HCT116 (cell line): Measurements from ENCODE around the gene RAPGEF6. TPM values are rescaled to one million over a fixed set of nuclear protein-coding genes. Genes with fewer than 3 reads are reported as not detected.

Source experiments
- ATAC-seq: fragments of 200-7000 bp; cut with Tn5 transposase; 2 replicates; pipeline ENCODE4 v1.9.1; 2020; ENCODE audit warnings: mild to moderate bottlenecking, moderate library complexity
- BruUV-seq: library from RNA; stranded (reverse); fragments of 400-500 nt; replicated peaks from 2 replicates; lab custom pipeline; 2021; lab: Mats Ljungman, UMichigan
- CTCF ChIA-PET: fragments of 300-600 bp; sonication (Branson Sonifier 250); formaldehyde crosslinking; loops from one replicate; lab custom pipeline; 2021; ENCODE audit warnings: antibody characterized with exemption; lab: Charles Lee
- POLR2A ChIA-PET: fragments of 300-600, 350-600 bp; sonication (Branson Sonifier 250); formaldehyde crosslinking; loops from one replicate; lab custom pipeline; 2021; ENCODE audit warnings: antibody characterized with exemption; lab: Charles Lee
- RAD21 ChIA-PET, 2 experiments: fragments of 300-600 bp; sonication (Branson Sonifier 250); formaldehyde crosslinking; loops; one replicate each; lab custom pipeline; 2023; ENCODE audit warnings: low total read pairs in 2 of 2; ENCODE audit not compliant: uncharacterized antibody in 2 of 2, unreplicated experiment in 2 of 2, low non-redundant PET in 1 of 2; lab: Charles Lee
- DNase-seq: peaks from one replicate; pipeline ENCODE4 v3.0.0-alpha.2; 2010; ENCODE audit warnings: low read depth, low spot score
- H2AFZ ChIP-seq: fragments of 200-600 bp; shearing (Covaris generic), sonication (generic); 2 replicates; pipeline ENCODE4 v1.6.1; 2017; ENCODE audit warnings: low read depth, mixed run types, mixed read lengths, antibody characterized with exemption, low read length; ENCODE audit not compliant: poor library complexity, severe bottlenecking
- H3K27ac ChIP-seq: 2 replicates; pipeline ENCODE4 v1.5.1; 2012; ENCODE audit warnings: low read depth, low read length
- H3K27me3 ChIP-seq: fragments of 200-600 bp; sonication (generic); 2 replicates; pipeline ENCODE4 v1.6.1; 2016; ENCODE audit warnings: mixed run types, low read length, mixed read lengths; ENCODE audit not compliant: insufficient read depth
- H3K36me3 ChIP-seq, 2 experiments: fragments of 200-500 bp in 1 of 2; fragments of 200-600 bp in 1 of 2; sonication (Bioruptor generic) in 1 of 2; sonication (generic) in 1 of 2; 2 replicates each; pipeline versions ENCODE4 v1.5.1 to v1.6.1; 2014 to 2016; ENCODE audit warnings: low read length in 2 of 2, inconsistent platforms in 1 of 2, mixed read lengths in 1 of 2, mixed run types in 1 of 2; ENCODE audit not compliant: insufficient read depth in 2 of 2, control insufficient read depth in 1 of 2
- H3K4me1 ChIP-seq, 2 experiments: fragments of 200-600 bp in 1 of 2; sonication (generic) in 1 of 2; 2 replicates each; pipeline versions ENCODE4 v1.5.1 to v1.6.1; 2012 to 2017; ENCODE audit warnings: low read length in 2 of 2, inconsistent platforms in 1 of 2, mild to moderate bottlenecking in 1 of 2, mixed read lengths in 1 of 2, mixed run types in 1 of 2, moderate library complexity in 1 of 2; ENCODE audit not compliant: insufficient read depth in 2 of 2, control insufficient read depth in 1 of 2
- H3K4me2 ChIP-seq: fragments of 200-600 bp; sonication (generic); 2 replicates; pipeline ENCODE4 v1.6.1; 2017; ENCODE audit warnings: mixed run types, low read length, mixed read lengths
- H3K4me3 ChIP-seq, 2 experiments: fragments of 200-600 bp in 1 of 2; sonication (generic) in 1 of 2; replicated peaks in 1 of 2; 2 replicates each; pipeline ENCODE4 v1.5.1; 2011 to 2016; ENCODE audit warnings: low read length in 2 of 2, control low read depth in 1 of 2, low read depth in 1 of 2, mild to moderate bottlenecking in 1 of 2, mixed read lengths in 1 of 2, mixed run types in 1 of 2
- H3K79me2 ChIP-seq: fragments of 200-600 bp; sonication (generic); 2 replicates; pipeline ENCODE4 v1.6.1; 2017; ENCODE audit warnings: mild to moderate bottlenecking, mixed run types, low read length, moderate library complexity, mixed read lengths; ENCODE audit not compliant: insufficient read depth
- H3K9ac ChIP-seq: fragments of 200-600 bp; sonication (generic); 2 replicates; pipeline ENCODE4 v1.6.1; 2016; ENCODE audit warnings: low read length, mixed read lengths
- H3K9me2 ChIP-seq: fragments of 200-600 bp; sonication (generic), shearing (Covaris generic); 2 replicates; pipeline ENCODE4 v1.6.1; 2017; ENCODE audit warnings: mixed run types, mild to moderate bottlenecking, moderate library complexity; ENCODE audit not compliant: insufficient read depth
- H3K9me3 ChIP-seq, 2 experiments: fragments of 200-500 bp in 1 of 2; fragments of 200-600 bp in 1 of 2; sonication (Bioruptor generic) in 1 of 2; sonication (generic) in 1 of 2; 2 replicates each; pipeline ENCODE4 v1.6.1; 2014 to 2017; ENCODE audit warnings: low read length in 2 of 2, mixed read lengths in 2 of 2, inconsistent platforms in 1 of 2, low read depth in 1 of 2, mild to moderate bottlenecking in 1 of 2, mixed run types in 1 of 2, moderate library complexity in 1 of 2; ENCODE audit not compliant: control insufficient read depth in 1 of 2, insufficient read depth in 1 of 2
- H4K20me1 ChIP-seq: fragments of 200-600 bp; sonication (generic), shearing (Covaris generic); 2 replicates; pipeline ENCODE4 v1.6.1; 2017; ENCODE audit warnings: mixed run types, mild to moderate bottlenecking, moderate library complexity; ENCODE audit not compliant: insufficient read depth
- CBX3 ChIP-seq: IDR thresholded peaks from 2 replicates; pipeline ENCODE4 v1.6.1; 2012; ENCODE audit warnings: low read depth
- CEBPB ChIP-seq: IDR thresholded peaks from 2 replicates; pipeline ENCODE4 v1.6.1; 2012; ENCODE audit warnings: low read depth
- EGR1 ChIP-seq: IDR thresholded peaks from 2 replicates; pipeline ENCODE4 v1.6.1; 2012; ENCODE audit warnings: low read depth
- EZH2 ChIP-seq: fragments of 200-600 bp; sonication (generic); IDR thresholded peaks from 2 replicates; pipeline ENCODE4 v1.6.1; 2017; ENCODE audit warnings: antibody characterized with exemption, mixed run types
- EZH2phosphoT487 ChIP-seq: fragments of 200-600 bp; IDR thresholded peaks from 2 replicates; pipeline ENCODE4 v1.6.1; 2018; ENCODE audit warnings: antibody characterized with exemption, borderline replicate concordance
- FOSL1 ChIP-seq: IDR thresholded peaks from 2 replicates; pipeline ENCODE4 v1.6.1; 2012; ENCODE audit warnings: low read depth
- JUND ChIP-seq: IDR thresholded peaks from 2 replicates; pipeline ENCODE4 v1.6.1; 2012
- POLR2A ChIP-seq: IDR thresholded peaks from 2 replicates; pipeline ENCODE4 v1.7.0; 2011; ENCODE audit warnings: borderline replicate concordance; ENCODE audit not compliant: insufficient read depth, insufficient read length; ENCODE audit errors: extremely low read depth
- POLR2AphosphoS5 ChIP-seq: IDR thresholded peaks from 2 replicates; pipeline ENCODE4 v1.6.1; 2011; ENCODE audit warnings: mild to moderate bottlenecking, low read depth, low read length, moderate library complexity
- SIN3A ChIP-seq: IDR thresholded peaks from 2 replicates; pipeline ENCODE4 v1.6.1; 2012; ENCODE audit warnings: low read depth
- SP1 ChIP-seq: IDR thresholded peaks from 2 replicates; pipeline ENCODE4 v1.6.1; 2012; ENCODE audit warnings: low read depth
- SRF ChIP-seq: IDR thresholded peaks from 2 replicates; pipeline ENCODE4 v1.6.1; 2012; ENCODE audit warnings: low read depth
- TCF7L2 ChIP-seq: IDR thresholded peaks from 2 replicates; pipeline ENCODE4 v1.7.0; 2011; ENCODE audit warnings: borderline replicate concordance, inconsistent platforms; ENCODE audit not compliant: insufficient read depth, insufficient read length; ENCODE audit errors: extremely low read depth
- ZFX ChIP-seq: fragments of 450-650 bp; IDR thresholded peaks from 2 replicates; pipeline ENCODE4 v1.6.1; 2017
- ZNF274 ChIP-seq: fragments of 200-500 bp; sonication (Bioruptor generic); IDR thresholded peaks from 2 replicates; pipeline ENCODE4 v1.6.1; 2014; ENCODE audit warnings: mild to moderate bottlenecking, low read depth, low read length, inconsistent platforms
- intact Hi-C: fragments of 100-400 bp; cut with micrococcal nuclease; formaldehyde crosslinking; loops from 2 replicates; pipeline ENCODE4 v1.10.0; 2022
- total RNA-seq: library from RNA; stranded (reverse); gene quantifications from one replicate; pipeline ENCODE4 v1.2.1, GENCODE V29; 2021; ENCODE audit not compliant: unreplicated experiment
- TF ChIP-seq, protein P1 (sequence below): IDR thresholded peaks from 2 replicates; pipeline ENCODE4 v1.6.1; 2012
- TF ChIP-seq, protein P2 (sequence below): IDR thresholded peaks from 2 replicates; pipeline ENCODE4 v1.6.1; 2012
- TF ChIP-seq, protein P3 (sequence below): IDR thresholded peaks from 2 replicates; pipeline ENCODE4 v1.6.1; 2011; ENCODE audit warnings: mild to moderate bottlenecking, low read length, moderate library complexity; ENCODE audit not compliant: insufficient replicate concordance; ENCODE audit errors: extremely low read depth

RAPGEF6 gene
- total RNA-seq, 1 experiment from 2014 or later, result 18.4 TPM

DNA sequence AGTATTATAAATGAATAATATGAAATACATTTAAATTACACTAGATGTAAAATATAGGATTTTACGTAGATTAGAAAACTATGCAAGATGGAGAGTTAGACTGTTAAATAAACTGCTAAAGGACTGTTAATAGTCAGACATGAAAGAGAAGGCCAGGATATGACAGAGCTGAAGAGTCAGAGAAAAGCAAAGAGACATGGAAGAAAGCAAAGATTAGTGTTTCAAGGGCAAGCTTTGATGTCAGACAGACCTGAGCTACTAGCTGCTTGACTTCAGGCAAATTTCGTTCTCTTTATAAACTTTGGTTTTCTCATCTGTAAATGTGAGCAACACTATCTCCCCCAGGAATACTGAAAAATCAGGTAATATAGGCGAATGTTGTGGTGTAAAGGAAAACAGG is 161.3 kb downstream of the RAPGEF6 start:
- Histone ChIP-seq H3K4me1 (no peaks in the 10 kb centered on the region), H3K9ac (no peak overlapping the region), H3K27ac (no peak overlapping the region), H3K79me2 (no peaks in the 10 kb centered on the region), H3K36me3 (0 out of 4 replicates have a peak, but pooled peaks cover 0 to 3% of the 10 kb centered on the region in 2 experiments), H2AFZ (no peak overlapping the region), H3K9me2 (no peaks in the 10 kb centered on the region), H4K20me1 (no peaks in the 10 kb centered on the region), H3K27me3 (no peaks in the 10 kb centered on the region), H3K4me3 (no peak overlapping the region), H3K9me3 (no peaks in the 10 kb centered on the region), H3K4me2 (no peak overlapping the region)
- ATAC-seq (no peak), DNase-seq (no peak)
- ChIA-PET RAD21 (no interaction called here), POLR2A (no interaction called here), CTCF (no interaction called here)
- no TSS peak for BruUV-seq
- no peak for TF ChIP-seq POLR2A
- no peak for TF ChIP-seq EZH2
- TF ChIP-seq, protein P1, sequence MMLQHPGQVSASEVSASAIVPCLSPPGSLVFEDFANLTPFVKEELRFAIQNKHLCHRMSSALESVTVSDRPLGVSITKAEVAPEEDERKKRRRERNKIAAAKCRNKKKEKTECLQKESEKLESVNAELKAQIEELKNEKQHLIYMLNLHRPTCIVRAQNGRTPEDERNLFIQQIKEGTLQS, result no peak
- TF ChIP-seq, protein P2, sequence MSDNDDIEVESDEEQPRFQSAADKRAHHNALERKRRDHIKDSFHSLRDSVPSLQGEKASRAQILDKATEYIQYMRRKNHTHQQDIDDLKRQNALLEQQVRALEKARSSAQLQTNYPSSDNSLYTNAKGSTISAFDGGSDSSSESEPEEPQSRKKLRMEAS, result no peak
- no peak for TF ChIP-seq FOSL1
- TF ChIP-seq JUND, result no peak
- no peak for TF ChIP-seq EZH2phosphoT487
- no peak for TF ChIP-seq TCF7L2
- no peak for TF ChIP-seq SIN3A
- no peak for TF ChIP-seq EGR1
- no peak for TF ChIP-seq ZNF274
- TF ChIP-seq, protein P3, sequence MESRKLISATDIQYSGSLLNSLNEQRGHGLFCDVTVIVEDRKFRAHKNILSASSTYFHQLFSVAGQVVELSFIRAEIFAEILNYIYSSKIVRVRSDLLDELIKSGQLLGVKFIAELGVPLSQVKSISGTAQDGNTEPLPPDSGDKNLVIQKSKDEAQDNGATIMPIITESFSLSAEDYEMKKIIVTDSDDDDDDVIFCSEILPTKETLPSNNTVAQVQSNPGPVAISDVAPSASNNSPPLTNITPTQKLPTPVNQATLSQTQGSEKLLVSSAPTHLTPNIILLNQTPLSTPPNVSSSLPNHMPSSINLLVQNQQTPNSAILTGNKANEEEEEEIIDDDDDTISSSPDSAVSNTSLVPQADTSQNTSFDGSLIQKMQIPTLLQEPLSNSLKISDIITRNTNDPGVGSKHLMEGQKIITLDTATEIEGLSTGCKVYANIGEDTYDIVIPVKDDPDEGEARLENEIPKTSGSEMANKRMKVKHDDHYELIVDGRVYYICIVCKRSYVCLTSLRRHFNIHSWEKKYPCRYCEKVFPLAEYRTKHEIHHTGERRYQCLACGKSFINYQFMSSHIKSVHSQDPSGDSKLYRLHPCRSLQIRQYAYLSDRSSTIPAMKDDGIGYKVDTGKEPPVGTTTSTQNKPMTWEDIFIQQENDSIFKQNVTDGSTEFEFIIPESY, result no peak
- TF ChIP-seq POLR2AphosphoS5, result no peak
- no peak for TF ChIP-seq SRF
- no peak for TF ChIP-seq CBX3
- TF ChIP-seq SP1, result no peak
- no peak for TF ChIP-seq ZFX
- no peak for TF ChIP-seq CEBPB
- intact Hi-C loops, result no loop called here
